Breast epithelium (tissue), 4 donors: ENCODE measurements around the gene RELN. TPM values are rescaled to one million over a fixed set of nuclear protein-coding genes. Genes with fewer than 3 reads are reported as not detected.

Experiments used
- DNase-seq, 2 donors: peaks; one replicate each; pipeline ENCODE4 v3.0.0-alpha.2; 2019; ENCODE audit warnings: low spot score in 2 of 2
- H3K27ac ChIP-seq, 2 donors: fragments of 200-600 bp; sonication (generic) in 1 of 2; one replicate each; pipeline ENCODE4 v1.5.1; 2016 to 2019; ENCODE audit warnings: mild to moderate bottlenecking in 1 of 2
- H3K27me3 ChIP-seq, 2 donors: fragments of 200-600 bp; sonication (generic) in 1 of 2; one replicate each; pipeline versions ENCODE4 v1.5.1 to v1.6.0; 2017 to 2019; ENCODE audit warnings: control low read depth in 1 of 2, mild to moderate bottlenecking in 1 of 2
- H3K36me3 ChIP-seq: fragments of 200-600 bp; one replicate; pipeline ENCODE4 v1.5.1; 2019
- H3K4me1 ChIP-seq, 2 donors: fragments of 200-600 bp; sonication (generic); one replicate each; pipeline ENCODE4 v1.5.1; 2016 to 2019; ENCODE audit warnings: control low read depth in 1 of 2
- H3K4me3 ChIP-seq, 3 donors: fragments of 200-600 bp; sonication (generic); 1 replicate in 2 of 3; 2 replicates in 1 of 3; pipeline ENCODE4 v1.5.1; 2016 to 2019; ENCODE audit warnings: mild to moderate bottlenecking in 3 of 3, moderate library complexity in 2 of 3
- H3K9me3 ChIP-seq, 2 donors: fragments of 200-600 bp; sonication (generic) in 1 of 2; one replicate each; pipeline ENCODE4 v1.5.1; 2016 to 2019; ENCODE audit warnings: control low read depth in 1 of 2
- CTCF ChIP-seq, 3 donors: fragments of 450-650 bp; IDR thresholded peaks; one replicate each; pipeline ENCODE4 v1.5.1; 2016 to 2017; ENCODE audit warnings: antibody characterized with exemption in 3 of 3, mild to moderate bottlenecking in 3 of 3, moderate library complexity in 3 of 3
- POLR2A ChIP-seq: fragments of 450-650 bp; IDR thresholded peaks from one replicate; pipeline ENCODE4 v1.6.1; 2016; ENCODE audit warnings: antibody characterized with exemption, mild to moderate bottlenecking, moderate library complexity
- POLR2AphosphoS5 ChIP-seq, 3 donors: sonication (generic); formaldehyde crosslinking; IDR thresholded peaks; one replicate each; pipeline ENCODE4 v1.6.1; 2017; ENCODE audit warnings: antibody characterized with exemption in 3 of 3
- intact Hi-C: fragments of 100-400 bp; cut with DNase I; formaldehyde crosslinking; loops from one replicate; pipeline ENCODE4 v1.15.1; 2023; ENCODE audit warnings: low total_unique reads
- total RNA-seq, 3 donors: library from RNA; depleted of rRNA; stranded (reverse); fragments of >200 nt; gene quantifications; one replicate each; pipeline ENCODE4 v1.1.0, GENCODE V29; 2016

RELN gene
- total RNA-seq, 3 donors from 2014 or later: 3.0 to 9.8 (median 4.5) TPM

GRCh38 chr7:104017001-104017400, 27.5 kb upstream of the RELN start:
- TF ChIP-seq CTCF (IDR thresholded peaks at IDR 0.05) (no peak), POLR2AphosphoS5 (IDR thresholded peaks at IDR 0.05) (no peak), POLR2A (no peak)
- intact Hi-C loops: no loop called here
- no peaks in the 10 kb centered on the region for H3K36me3 ChIP-seq
- H3K4me3 ChIP-seq: no peak overlapping the region
- H3K9me3 ChIP-seq: no peaks in the 10 kb centered on the region
- H3K27ac ChIP-seq: no peak overlapping the region
- H3K27me3 ChIP-seq: no peaks in the 10 kb centered on the region
- DNase-seq: no peak
- H3K4me1 ChIP-seq: no peaks in the 10 kb centered on the region

GRCh38 chr7:104012835-104013234, 23.4 kb upstream of the RELN start:
- no peak overlapping the region for H3K27ac ChIP-seq
- H3K4me1 ChIP-seq: no peaks in the 10 kb centered on the region
- H3K36me3 ChIP-seq: no peaks in the 10 kb centered on the region
- H3K4me3 ChIP-seq: no peak overlapping the region
- no peaks in the 10 kb centered on the region for H3K27me3 ChIP-seq
- intact Hi-C loops: no loop called here
- TF ChIP-seq POLR2AphosphoS5 (IDR thresholded peaks at IDR 0.05) (no peak), CTCF (IDR thresholded peaks at IDR 0.05) (no peak), POLR2A (no peak)
- no peaks in the 10 kb centered on the region for H3K9me3 ChIP-seq
- DNase-seq: no peak

- Histone ChIP-seq H3K4me3 (no peak overlapping the region), H3K27me3 (no peaks in the 10 kb centered on the region), H3K36me3 (no peaks in the 10 kb centered on the region), H3K27ac (no peak overlapping the region), H3K4me1 (no peaks in the 10 kb centered on the region), H3K9me3 (no peaks in the 10 kb centered on the region)
- TF ChIP-seq POLR2A: no peak
- no peak for TF ChIP-seq POLR2AphosphoS5 (IDR thresholded peaks at IDR 0.05)
- TF ChIP-seq CTCF (IDR thresholded peaks at IDR 0.05): no peak
- DNase-seq: no peak
- intact Hi-C loops: no loop called here
Observed at GRCh38 chr7:104011829-104012228, 22.4 kb upstream of the RELN start.

GRCh38 chr7:104010052-104010909, 20.8 kb upstream of the RELN start:
- no peaks in the 10 kb centered on the region for H3K36me3 ChIP-seq
- H3K4me3 ChIP-seq: no peak overlapping the region
- no peaks in the 10 kb centered on the region for H3K27me3 ChIP-seq
- no peak for DNase-seq
- H3K4me1 ChIP-seq: no peaks in the 10 kb centered on the region
- TF ChIP-seq POLR2A (no peak), POLR2AphosphoS5 (IDR thresholded peaks at IDR 0.05) (no peak), CTCF (IDR thresholded peaks at IDR 0.05) (no peak)
- intact Hi-C loops: no loop called here
- no peak overlapping the region for H3K27ac ChIP-seq
- no peaks in the 10 kb centered on the region for H3K9me3 ChIP-seq

DNA sequence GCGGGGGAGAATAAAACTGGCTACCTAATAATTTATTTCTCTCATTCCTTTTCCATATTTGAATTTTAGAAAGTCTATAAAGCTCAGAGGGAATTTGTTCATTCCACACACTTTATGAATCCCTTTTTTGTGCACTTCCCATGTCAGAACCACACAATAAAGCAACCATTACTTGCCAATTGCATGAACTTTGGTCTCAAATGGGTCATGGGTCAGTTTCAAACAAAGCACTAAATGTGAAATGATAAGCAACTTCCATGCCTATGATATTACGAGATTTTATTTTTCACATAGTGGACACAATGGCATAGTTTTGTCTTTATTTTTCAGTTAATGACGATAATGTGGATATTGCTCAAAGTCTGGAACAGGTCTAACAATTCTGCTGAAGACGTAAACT, 18.6 kb upstream of the RELN start:
- Histone ChIP-seq H3K27ac (no peak overlapping the region), H3K36me3 (no peaks in the 10 kb centered on the region), H3K4me3 (no peak overlapping the region), H3K9me3 (no peaks in the 10 kb centered on the region), H3K27me3 (no peaks in the 10 kb centered on the region), H3K4me1 (no peaks in the 10 kb centered on the region)
- intact Hi-C loops: no loop called here
- TF ChIP-seq CTCF (IDR thresholded peaks at IDR 0.05) (no peak), POLR2A (no peak)
- no peak for DNase-seq
